Suprapubic skin (tissue), 4 donors: Measurements from ENCODE around the gene ODAD3.

ENCODE experiments used
- CTCF ChIP-seq, 2 donors: fragments of 200-600 bp in 1 of 2; fragments of 450-650 bp in 1 of 2; sonication (generic) in 1 of 2; IDR thresholded peaks; one replicate each; pipeline ENCODE4 v1.5.1; 2016 to 2019; ENCODE audit warnings: antibody characterized with exemption in 2 of 2, mild to moderate bottlenecking in 1 of 2, moderate library complexity in 1 of 2
- EP300 ChIP-seq: sonication (generic); formaldehyde crosslinking; IDR thresholded peaks from one replicate; pipeline ENCODE4 v1.6.1; 2017; ENCODE audit warnings: antibody characterized with exemption
- POLR2A ChIP-seq, 2 donors: fragments of 450-650 bp; IDR thresholded peaks; one replicate each; pipeline ENCODE4 v1.6.1; 2017; ENCODE audit warnings: antibody characterized with exemption in 2 of 2, mild to moderate bottlenecking in 2 of 2, moderate library complexity in 2 of 2
- POLR2AphosphoS5 ChIP-seq, 3 donors: sonication (generic); formaldehyde crosslinking; IDR thresholded peaks; one replicate each; pipeline ENCODE4 v1.6.1; 2017; ENCODE audit warnings: antibody characterized with exemption in 3 of 3

- no peak for TF ChIP-seq EP300
- no peak for TF ChIP-seq CTCF (IDR thresholded peaks at IDR 0.05)
- TF ChIP-seq POLR2AphosphoS5 (IDR thresholded peaks at IDR 0.05): no peak
- no peak for TF ChIP-seq POLR2A (IDR thresholded peaks at IDR 0.05)
Measured at GRCh38 chr19:11481534-11482383, 46.8 kb upstream of the ODAD3 start.
